ENCODE results near the gene ZBTB32.

- TF ChIP-seq CTCF (IDR thresholded peaks at IDR 0.05; ENCODE audit: insufficient read depth, low read depth, low read length) (no peak), EZH2 (IDR thresholded peaks at IDR 0.05; ENCODE audit: insufficient read depth, low read length) (no peak)
Measured at GRCh38 chr19:35748106-35749020, 44.0 kb downstream of the ZBTB32 start, which contains the start of gene LIN37.
